Measurements from ENCODE around the gene LHFPL6. TPM values are rescaled to one million over a fixed set of nuclear protein-coding genes. Genes with fewer than 3 reads are reported as not detected.

The LHFPL6 gene
- total RNA-seq, 1 donor = 57.9 TPM

DNA sequence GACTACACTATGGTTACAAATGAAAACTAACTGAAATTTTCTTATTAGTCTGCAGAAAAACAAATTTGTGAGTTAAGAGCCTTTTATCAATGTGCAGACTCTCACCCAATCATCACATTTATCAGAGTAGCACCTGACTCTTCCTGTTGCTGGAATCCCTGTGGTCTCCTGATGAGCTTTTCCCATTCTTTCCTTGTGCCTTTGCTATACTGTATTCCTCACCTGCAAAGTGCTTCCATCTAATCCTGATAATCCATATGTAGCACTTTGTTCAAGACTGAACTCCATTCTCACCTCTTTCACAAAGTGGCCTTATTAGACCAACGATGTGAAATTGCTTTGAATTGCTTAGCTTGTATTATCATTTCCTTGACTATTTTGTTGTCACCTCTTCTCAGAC is 225.3 kb downstream of the LHFPL6 start:
- TF ChIP-seq, protein P1, sequence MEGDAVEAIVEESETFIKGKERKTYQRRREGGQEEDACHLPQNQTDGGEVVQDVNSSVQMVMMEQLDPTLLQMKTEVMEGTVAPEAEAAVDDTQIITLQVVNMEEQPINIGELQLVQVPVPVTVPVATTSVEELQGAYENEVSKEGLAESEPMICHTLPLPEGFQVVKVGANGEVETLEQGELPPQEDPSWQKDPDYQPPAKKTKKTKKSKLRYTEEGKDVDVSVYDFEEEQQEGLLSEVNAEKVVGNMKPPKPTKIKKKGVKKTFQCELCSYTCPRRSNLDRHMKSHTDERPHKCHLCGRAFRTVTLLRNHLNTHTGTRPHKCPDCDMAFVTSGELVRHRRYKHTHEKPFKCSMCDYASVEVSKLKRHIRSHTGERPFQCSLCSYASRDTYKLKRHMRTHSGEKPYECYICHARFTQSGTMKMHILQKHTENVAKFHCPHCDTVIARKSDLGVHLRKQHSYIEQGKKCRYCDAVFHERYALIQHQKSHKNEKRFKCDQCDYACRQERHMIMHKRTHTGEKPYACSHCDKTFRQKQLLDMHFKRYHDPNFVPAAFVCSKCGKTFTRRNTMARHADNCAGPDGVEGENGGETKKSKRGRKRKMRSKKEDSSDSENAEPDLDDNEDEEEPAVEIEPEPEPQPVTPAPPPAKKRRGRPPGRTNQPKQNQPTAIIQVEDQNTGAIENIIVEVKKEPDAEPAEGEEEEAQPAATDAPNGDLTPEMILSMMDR (IDR thresholded peaks at IDR 0.05; ENCODE audit: insufficient read depth, low read depth, low read length) = no peak
- no peak overlapping the region for H3K4me3 ChIP-seq (ENCODE audit: low read depth, low read length)
- no peak for DNase-seq (ENCODE audit: low read depth)

DNA sequence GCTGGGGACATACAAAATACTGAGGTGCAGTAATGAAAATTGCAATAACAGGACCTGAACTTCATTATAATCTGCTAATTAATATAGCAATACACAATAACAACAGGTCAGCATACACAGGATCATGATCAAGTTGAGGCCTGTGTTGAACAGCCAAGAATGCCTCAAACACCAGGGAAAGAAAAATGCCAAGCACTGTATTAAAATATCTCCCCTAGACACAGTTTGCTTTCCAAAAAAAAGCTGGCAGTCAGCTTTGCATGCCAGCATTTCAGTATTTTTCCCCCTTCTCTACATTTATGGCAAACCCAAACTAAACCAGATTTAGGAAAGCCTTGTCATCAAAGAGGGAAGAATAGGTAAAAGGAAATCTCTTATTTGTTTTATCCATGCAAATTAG is 226.9 kb downstream of the LHFPL6 start:
- TF ChIP-seq, protein P1 (IDR thresholded peaks at IDR 0.05; ENCODE audit: insufficient read depth, low read depth, low read length) = no peak
- H3K4me3 ChIP-seq (ENCODE audit: low read depth, low read length) = no peak overlapping the region
- no peak for DNase-seq (ENCODE audit: low read depth)

DNA sequence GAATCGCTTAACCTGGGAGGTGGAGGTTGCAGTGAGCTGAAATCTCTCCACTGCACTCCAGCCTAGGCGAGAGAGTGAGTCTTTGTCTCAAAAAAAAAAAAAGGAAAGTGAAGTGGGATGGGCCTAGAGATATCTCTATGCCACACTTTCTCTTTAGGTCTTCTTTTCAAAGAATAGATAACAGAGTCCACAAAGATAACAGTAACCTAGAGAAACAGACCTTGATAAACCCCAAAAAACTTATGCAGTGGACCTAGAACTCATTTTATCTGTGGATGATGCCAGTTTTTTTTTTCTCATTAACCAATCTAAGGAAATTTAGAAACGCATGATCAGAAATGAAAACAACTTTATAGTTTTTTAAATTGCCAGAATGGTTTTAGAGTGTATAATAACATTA is 227.4 kb downstream of the LHFPL6 start:
- no peak overlapping the region for H3K4me3 ChIP-seq (ENCODE audit: low read depth, low read length)
- TF ChIP-seq, protein P1 (IDR thresholded peaks at IDR 0.05; ENCODE audit: insufficient read depth, low read depth, low read length) = no peak
- no peak for DNase-seq (ENCODE audit: low read depth)

DNA sequence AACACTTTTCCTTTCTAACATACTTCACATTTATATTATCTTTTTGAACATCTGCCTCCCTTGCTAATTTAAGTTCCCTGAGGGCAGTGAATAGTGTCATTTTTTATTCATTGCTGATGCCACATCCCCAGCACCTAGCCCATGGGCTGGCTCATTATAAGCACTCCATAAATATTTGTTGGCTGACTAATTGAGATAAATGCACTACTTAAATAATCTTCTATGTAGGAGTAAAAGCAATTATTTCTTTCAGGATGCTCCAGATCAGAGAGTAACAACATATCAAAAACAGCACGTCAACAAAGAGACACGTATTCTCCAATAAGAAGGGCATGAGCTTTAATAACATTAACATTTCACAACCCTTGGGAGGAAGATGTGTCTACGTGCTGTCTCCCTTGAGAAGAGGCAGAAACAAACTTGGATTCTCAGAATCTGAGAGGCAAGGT is 228.2 kb downstream of the LHFPL6 start:
- no peak overlapping the region for H3K4me3 ChIP-seq (ENCODE audit: low read depth, low read length)
- TF ChIP-seq, protein P1 (IDR thresholded peaks at IDR 0.05; ENCODE audit: insufficient read depth, low read depth, low read length) = no peak
- DNase-seq (ENCODE audit: low read depth) = peak; percentile 26

DNA sequence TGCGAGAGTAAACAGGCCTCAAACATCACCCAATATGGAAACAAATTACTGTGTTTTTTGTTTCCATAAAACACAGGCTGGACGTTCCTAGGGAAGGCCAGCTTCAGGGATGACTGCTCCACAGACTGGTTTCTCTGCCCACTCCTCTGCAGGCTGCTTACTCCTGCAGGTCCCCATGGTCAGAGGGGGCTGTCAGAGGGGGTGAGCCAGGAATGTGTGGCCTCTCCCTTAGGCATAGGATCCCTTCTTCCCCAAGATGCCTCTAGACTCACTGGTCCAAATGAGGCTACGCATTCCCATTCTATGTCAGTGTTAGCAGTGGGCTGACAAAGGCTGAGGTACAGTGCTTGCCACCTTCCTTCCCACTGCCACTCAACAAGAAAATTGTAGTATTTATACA is 229.8 kb downstream of the LHFPL6 start:
- DNase-seq (ENCODE audit: low read depth) = no peak
- TF ChIP-seq, protein P1 (IDR thresholded peaks at IDR 0.05; ENCODE audit: insufficient read depth, low read depth, low read length) = no peak
- H3K4me3 ChIP-seq (ENCODE audit: low read depth, low read length) = no peak overlapping the region

DNA sequence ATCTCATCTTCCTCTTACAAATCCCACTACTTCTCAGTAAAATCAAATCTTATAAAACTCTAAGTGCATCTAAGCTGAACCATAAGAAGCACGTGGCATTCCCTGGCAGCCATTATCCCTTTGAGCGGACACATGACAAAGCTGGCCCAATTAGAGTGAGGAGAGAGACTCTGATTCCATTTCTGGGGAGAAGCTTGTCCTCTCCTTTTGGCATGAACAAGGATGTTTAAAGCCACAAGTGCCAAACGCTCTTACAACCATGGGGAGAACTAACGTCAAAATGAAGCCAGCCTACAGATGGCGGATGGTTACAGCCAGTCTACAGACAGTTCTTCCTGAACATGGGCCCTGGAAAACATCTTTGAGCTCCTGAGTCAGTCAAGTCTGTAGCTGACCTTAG is 231.3 kb downstream of the LHFPL6 start:
- no peak for DNase-seq (ENCODE audit: low read depth)
- TF ChIP-seq, protein P1 (IDR thresholded peaks at IDR 0.05; ENCODE audit: insufficient read depth, low read depth, low read length) = no peak
- no peak overlapping the region for H3K4me3 ChIP-seq (ENCODE audit: low read depth, low read length)

DNA sequence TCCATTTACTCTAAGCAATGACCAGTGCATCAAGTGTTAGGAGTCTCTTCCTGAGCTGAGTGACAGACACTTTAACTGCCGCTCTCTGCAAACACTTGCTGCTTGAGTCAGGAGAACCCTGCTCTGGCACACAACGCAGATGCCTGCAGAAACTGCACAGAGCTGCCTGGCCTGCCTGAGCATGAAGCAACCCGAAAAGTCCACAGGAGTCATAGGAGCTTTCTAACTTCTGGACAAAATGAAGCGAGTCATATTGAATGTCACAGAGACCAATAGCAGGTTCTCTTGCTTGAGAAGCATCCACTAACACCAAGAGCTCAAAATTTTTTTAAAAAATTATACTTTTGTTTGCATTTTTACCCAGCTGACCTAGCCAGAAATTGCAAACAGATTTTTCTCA is 232.4 kb downstream of the LHFPL6 start:
- no peak overlapping the region for H3K4me3 ChIP-seq (ENCODE audit: low read depth, low read length)
- TF ChIP-seq, protein P1 (IDR thresholded peaks at IDR 0.05; ENCODE audit: insufficient read depth, low read depth, low read length) = no peak
- peak; percentile 38 for DNase-seq (ENCODE audit: low read depth)

All from fibroblast of villous mesenchyme (primary cell).